T-cell (primary cell): Measurements from ENCODE around the gene ZRANB3. TPM values are rescaled to one million over a fixed set of nuclear protein-coding genes. Genes with fewer than 3 reads are reported as not detected.

Experiments used
- ATAC-seq, 4 experiments: fragments of 200-7000 bp in 3 of 4; fragments of 150-1000 bp in 1 of 4; cut with Tn5 transposase; replicated peaks in 1 of 4; 1 replicate in 3 of 4; 2 replicates in 1 of 4; pipeline ENCODE4 v1.10.0; 2021; ENCODE audit warnings: moderate library complexity in 3 of 4, mild to moderate bottlenecking in 2 of 4, moderate number of reproducible peaks in 1 of 4
- CTCF ChIA-PET, 2 donors: fragments of 300-600 bp; sonication (Branson Sonifier 250); formaldehyde crosslinking; loops; one replicate each; lab custom pipeline; 2022; ENCODE audit warnings: antibody characterized with exemption in 2 of 2; lab: Charles Lee
- POLR2A ChIA-PET, 2 donors: fragments of 300-600 bp; sonication (Branson Sonifier 250); formaldehyde crosslinking; loops; one replicate each; lab custom pipeline; 2022; ENCODE audit warnings: antibody characterized with exemption in 2 of 2; lab: Charles Lee
- DNase-seq, 35 experiments: peaks; one replicate each; pipeline versions ENCODE4 v3.0.0 to v3.0.0-alpha.2; 2013 to 2023
- H3K27ac ChIP-seq: one replicate; pipeline ENCODE4 v1.5.1; 2013; ENCODE audit warnings: low read length
- H3K27me3 ChIP-seq, 2 experiments: replicated peaks in 1 of 2; 1 replicate in 1 of 2; 2 replicates in 1 of 2; pipeline versions ENCODE4 v1.6.1 to v1.7.0; 2013; ENCODE audit warnings: low read length in 1 of 2, mixed read lengths in 1 of 2; ENCODE audit not compliant: control insufficient read depth in 2 of 2, insufficient read depth in 2 of 2; ENCODE audit errors: extremely low read depth in 1 of 2
- H3K36me3 ChIP-seq, 2 donors: 1 replicate in 1 of 2; 2 replicates in 1 of 2; pipeline versions ENCODE4 v1.6.1 to v1.7.0; 2013; ENCODE audit warnings: low read length in 1 of 2; ENCODE audit not compliant: control insufficient read depth in 2 of 2, insufficient read depth in 1 of 2; ENCODE audit errors: extremely low read depth in 1 of 2
- H3K4me1 ChIP-seq, 2 experiments: 1 replicate in 1 of 2; 2 replicates in 1 of 2; pipeline versions ENCODE4 v1.6.1 to v1.7.0; 2013; ENCODE audit warnings: low read length in 2 of 2, mixed read lengths in 1 of 2; ENCODE audit not compliant: insufficient read depth in 2 of 2, control insufficient read depth in 1 of 2; ENCODE audit errors: extremely low read depth in 1 of 2
- H3K4me3 ChIP-seq, 2 donors: 1 replicate in 1 of 2; 2 replicates in 1 of 2; pipeline versions ENCODE4 v1.5.1 to v1.7.0; 2013; ENCODE audit warnings: mild to moderate bottlenecking in 2 of 2, low read length in 1 of 2, moderate library complexity in 1 of 2; ENCODE audit not compliant: control insufficient read depth in 1 of 2; ENCODE audit errors: extremely low read depth in 1 of 2
- H3K9me3 ChIP-seq: 2 replicates; pipeline ENCODE4 v1.7.0; 2013
- H3K27ac Mint-ChIP-seq, 2 donors: one replicate each; pipeline ENCODE4 v1.8.0; 2020 to 2021; ENCODE audit warnings: mild to moderate bottlenecking in 2 of 2, mixed read lengths in 2 of 2
- H3K27me3 Mint-ChIP-seq, 2 donors: one replicate each; pipeline ENCODE4 v1.8.0; 2021 to 2022; ENCODE audit warnings: mixed read lengths in 2 of 2
- H3K36me3 Mint-ChIP-seq: one replicate; pipeline ENCODE4 v1.8.0; 2021; ENCODE audit warnings: mixed read lengths
- H3K4me1 Mint-ChIP-seq, 3 donors: one replicate each; pipeline ENCODE4 v1.8.0; 2020 to 2022; ENCODE audit warnings: mixed read lengths in 3 of 3, mild to moderate bottlenecking in 1 of 3
- H3K4me3 Mint-ChIP-seq, 3 donors: one replicate each; pipeline ENCODE4 v1.8.0; 2020 to 2022; ENCODE audit warnings: mild to moderate bottlenecking in 3 of 3, mixed read lengths in 3 of 3, moderate library complexity in 3 of 3
- H3K9me3 Mint-ChIP-seq, 3 donors: one replicate each; pipeline ENCODE4 v1.8.0; 2020 to 2022; ENCODE audit warnings: mixed read lengths in 3 of 3
- WGBS: methylation state at CpG from one replicate; pipeline ENCODE4 v1.1.5; 2013; ENCODE audit warnings: missing lambda C conversion rate; ENCODE audit not compliant: insufficient coverage; 5-methylcytosine and 5-hydroxymethylcytosine counted together
- total RNA-seq, 35 experiments: library from RNA in 6 of 35; stranded (reverse) in 6 of 35; fragments of 120-200 nt in 1 of 35; gene quantifications; one replicate each; pipeline versions ENCODE4 v1.2.1 to v1.2.4 and lab custom pipeline; 2013 to 2026

Gene ZRANB3
- total RNA-seq, 5 donors from 2014 or later (not counting 1 experiment from before 2014, with no cell fraction given): 3.3 to 8.6 (median 5.3) TPM

DNA sequence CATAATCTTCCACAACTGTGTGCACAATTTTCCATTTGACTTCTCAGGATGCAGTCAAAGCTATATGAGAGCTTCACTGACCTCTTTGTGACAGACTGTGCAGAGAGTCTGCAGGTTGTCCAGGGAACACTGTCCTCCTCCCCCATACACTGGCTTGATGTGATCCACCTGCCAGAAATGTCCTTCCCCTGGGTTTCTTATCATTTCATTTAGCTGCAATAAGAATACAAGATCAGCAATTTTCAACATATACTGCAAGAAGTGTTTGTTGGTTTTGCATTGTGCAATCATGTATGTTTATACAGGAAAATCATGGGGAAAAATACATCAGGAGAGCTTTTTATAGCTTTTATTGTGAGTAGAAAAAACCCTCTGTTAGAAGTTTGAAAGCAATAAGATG is 328.3 kb downstream of the ZRANB3 start:
- Histone ChIP-seq H3K4me1 (no peaks in the 10 kb centered on the region), H3K27ac (no peak overlapping the region), H3K27me3 (no peaks in the 10 kb centered on the region), H3K36me3 (no peaks in the 10 kb centered on the region), H3K9me3 (no peaks in the 10 kb centered on the region), H3K4me3 (no peak overlapping the region)
- Mint-ChIP-seq H3K4me1 (no peaks in the 10 kb centered on the region), H3K4me3 (no peak overlapping the region), H3K27ac (no peak overlapping the region), H3K27me3 (no peaks in the 10 kb centered on the region), H3K9me3 (no peaks in the 10 kb centered on the region), H3K36me3 (peaks cover 26% of the 10 kb centered on the region)
- ATAC-seq (no peak), DNase-seq (no peak)
- CTCF ChIA-PET: interaction anchor here in 1 of 2 donors (0.6 to 0.7 kb wide), 2 partner anchors 16 to 214 kb away, joined by 5 to 17 read pairs; no protein-coding TSS in a partner anchor
- POLR2A ChIA-PET: no interaction called here

DNA sequence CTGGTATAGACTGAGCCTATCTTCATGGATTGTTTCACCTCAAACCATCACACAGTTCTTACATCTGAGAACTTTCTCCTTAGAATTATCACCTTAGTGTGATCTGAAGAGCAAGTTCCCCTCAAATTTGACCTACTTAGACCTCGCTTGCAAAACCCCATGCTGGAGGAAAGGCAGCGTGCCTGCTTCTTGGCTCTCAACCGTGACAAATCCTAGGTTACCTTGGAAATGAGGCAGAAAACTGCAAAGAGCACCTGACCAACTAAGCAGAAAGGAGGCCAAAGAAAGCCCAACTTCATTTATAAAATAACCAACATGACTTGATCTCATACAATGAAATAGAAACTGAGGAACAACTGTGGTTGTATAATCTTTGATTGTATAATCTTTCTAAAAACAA is 332.5 kb downstream of the ZRANB3 start:
- Mint-ChIP-seq H3K4me3 (no peak overlapping the region), H3K4me1 (no peaks in the 10 kb centered on the region), H3K27me3 (no peaks in the 10 kb centered on the region), H3K27ac (no peak overlapping the region), H3K9me3 (peaks cover 0 to 6% (median 2%) of the 10 kb centered on the region in 3 donors), H3K36me3 (peaks cover 17% of the 10 kb centered on the region)
- no peaks in the 10 kb centered on the region for H3K4me1 ChIP-seq
- H3K27me3 ChIP-seq: no peaks in the 10 kb centered on the region
- no peak for ATAC-seq
- ChIA-PET CTCF (no interaction called here), POLR2A (no interaction called here)
- H3K27ac ChIP-seq: no peak overlapping the region
- DNase-seq: no peak
- H3K9me3 ChIP-seq: no peaks in the 10 kb centered on the region
- H3K36me3 ChIP-seq: no peaks in the 10 kb centered on the region
- 90% methylated on average over 3 of the region's 3 CpGs for WGBS
- no peak overlapping the region for H3K4me3 ChIP-seq

DNA sequence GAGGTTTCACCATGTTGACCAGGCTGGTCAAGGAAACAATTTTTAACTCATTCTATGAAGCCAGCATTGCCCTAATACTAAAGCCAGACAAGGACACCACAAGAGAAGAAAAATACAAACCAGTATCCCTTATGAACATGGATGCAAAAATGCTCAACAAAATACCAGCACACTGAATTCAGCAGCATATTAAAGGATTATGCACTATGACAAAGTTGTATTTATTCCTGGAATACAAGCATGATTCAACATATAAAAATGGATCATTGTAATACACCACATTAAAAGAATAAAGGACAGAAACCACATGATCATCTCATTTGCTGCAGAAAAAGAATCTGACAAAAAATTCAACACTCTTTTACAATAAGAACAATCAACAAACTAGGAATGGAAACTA is 340.2 kb downstream of the ZRANB3 start:
- no peak for ATAC-seq
- no peak overlapping the region for H3K27ac Mint-ChIP-seq
- Histone ChIP-seq H3K36me3 (no peaks in the 10 kb centered on the region), H3K27ac (no peak overlapping the region), H3K27me3 (no peaks in the 10 kb centered on the region), H3K4me1 (no peaks in the 10 kb centered on the region), H3K4me3 (no peak overlapping the region), H3K9me3 (no peaks in the 10 kb centered on the region)
- H3K27me3 Mint-ChIP-seq: no peaks in the 10 kb centered on the region
- no peaks in the 10 kb centered on the region for H3K4me1 Mint-ChIP-seq
- peaks cover 18% of the 10 kb centered on the region for H3K36me3 Mint-ChIP-seq
- ChIA-PET POLR2A (no interaction called here), CTCF (no interaction called here)
- DNase-seq: no peak
- H3K4me3 Mint-ChIP-seq: no peak overlapping the region
- H3K9me3 Mint-ChIP-seq: peaks cover 4 to 42% (median 14%) of the 10 kb centered on the region in 3 donors

DNA sequence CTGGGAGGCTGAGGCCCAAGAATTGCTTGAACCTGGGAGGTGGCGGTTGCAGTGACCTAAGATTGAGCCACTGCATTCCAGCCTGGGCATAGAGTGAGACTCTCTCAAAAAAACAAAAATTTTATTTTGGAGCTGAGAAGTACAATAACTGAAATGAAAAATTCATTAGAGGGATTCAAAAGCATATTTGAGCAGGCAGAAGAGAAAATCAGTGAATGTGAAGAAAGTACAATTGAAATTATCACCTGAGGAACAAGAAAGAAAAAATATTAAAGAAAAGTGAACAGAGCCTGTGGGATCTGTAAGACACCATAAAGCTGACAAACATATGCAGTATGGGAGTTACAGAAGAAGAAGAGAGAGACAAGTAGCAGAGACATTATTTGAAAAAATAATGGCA is 341.9 kb downstream of the ZRANB3 start:
- no peak overlapping the region for H3K27ac ChIP-seq
- H3K27me3 ChIP-seq: no peaks in the 10 kb centered on the region
- H3K27me3 Mint-ChIP-seq: no peaks in the 10 kb centered on the region
- no peak overlapping the region for H3K27ac Mint-ChIP-seq
- DNase-seq (no peak), ATAC-seq (no peak)
- H3K9me3 Mint-ChIP-seq: peaks cover 4 to 40% (median 14%) of the 10 kb centered on the region in 3 donors
- H3K4me3 Mint-ChIP-seq: no peak overlapping the region
- no CpG with 5 or more reads among the region's 1 CpG for WGBS
- POLR2A ChIA-PET: no interaction called here
- H3K36me3 Mint-ChIP-seq: peaks cover 22% of the 10 kb centered on the region
- H3K4me1 ChIP-seq: no peaks in the 10 kb centered on the region
- H3K9me3 ChIP-seq: no peaks in the 10 kb centered on the region
- CTCF ChIA-PET: no interaction called here
- H3K4me3 ChIP-seq: no peak overlapping the region
- H3K4me1 Mint-ChIP-seq: no peaks in the 10 kb centered on the region
- H3K36me3 ChIP-seq: no peaks in the 10 kb centered on the region

DNA sequence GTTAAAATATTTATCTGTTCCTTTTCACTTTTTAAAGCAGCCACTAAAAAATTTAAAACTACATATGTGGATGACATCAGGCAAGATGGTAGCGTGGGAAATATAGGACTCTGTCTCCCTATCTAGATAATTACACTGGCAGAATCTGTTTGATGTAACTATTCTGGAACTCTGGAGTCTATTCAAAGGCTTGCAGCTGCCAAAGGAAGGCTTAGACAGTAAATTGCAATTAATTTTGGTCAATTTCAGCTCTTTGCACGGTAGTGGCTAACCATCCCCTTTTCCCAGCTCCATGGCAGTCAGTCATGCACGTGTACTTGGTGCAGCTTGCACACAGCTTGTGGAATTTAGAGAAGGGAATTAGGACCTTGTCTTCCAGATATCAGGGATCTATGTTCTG is 343.7 kb downstream of the ZRANB3 start:
- no peaks in the 10 kb centered on the region for H3K4me1 ChIP-seq
- no peak for ATAC-seq

DNA sequence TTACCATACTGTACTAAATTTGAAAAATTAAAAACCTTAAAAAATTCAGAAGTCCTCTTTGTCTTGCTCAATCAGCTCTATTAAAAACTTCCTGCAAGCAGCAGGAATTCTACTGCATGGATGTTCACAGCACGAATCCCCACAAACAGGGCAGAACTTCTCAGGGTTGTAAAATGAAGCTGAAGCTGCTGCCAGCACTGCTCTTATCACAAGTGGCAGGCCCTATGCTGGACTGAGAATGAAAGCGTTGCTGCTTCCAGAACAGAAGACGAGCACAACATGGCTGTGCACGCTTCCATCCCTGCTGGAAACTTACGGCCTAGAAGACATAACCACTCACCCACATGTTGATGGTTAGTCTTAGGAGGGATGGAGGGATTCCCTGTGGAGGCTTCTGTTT is 345.0 kb downstream of the ZRANB3 start:
- Histone ChIP-seq H3K36me3 (no peaks in the 10 kb centered on the region), H3K27me3 (no peaks in the 10 kb centered on the region), H3K4me1 (no peaks in the 10 kb centered on the region), H3K9me3 (no peaks in the 10 kb centered on the region), H3K27ac (no peak overlapping the region), H3K4me3 (no peak overlapping the region)
- DNase-seq (no peak), ATAC-seq (no peak)
- Mint-ChIP-seq H3K9me3 (peaks cover 4 to 19% (median 8%) of the 10 kb centered on the region in 3 donors), H3K36me3 (peaks cover 18% of the 10 kb centered on the region), H3K27me3 (no peaks in the 10 kb centered on the region), H3K4me1 (no peaks in the 10 kb centered on the region), H3K27ac (no peak overlapping the region), H3K4me3 (no peak overlapping the region)
- WGBS: 100% methylated on average over 2 of the region's 5 CpGs
- ChIA-PET CTCF (no interaction called here), POLR2A (no interaction called here)

More for the DNA sequence above, 343.7 kb downstream of the ZRANB3 start:
- Mint-ChIP-seq H3K27me3 (no peaks in the 10 kb centered on the region), H3K4me1 (no peaks in the 10 kb centered on the region), H3K4me3 (no peak overlapping the region), H3K9me3 (peaks cover 4 to 26% (median 8%) of the 10 kb centered on the region in 3 donors), H3K27ac (no peak overlapping the region), H3K36me3 (peaks cover 18% of the 10 kb centered on the region)
- POLR2A ChIA-PET: no interaction called here
- H3K9me3 ChIP-seq: no peaks in the 10 kb centered on the region
- WGBS: no CpG with 5 or more reads among the region's 3 CpGs
- no peak overlapping the region for H3K4me3 ChIP-seq
- no peaks in the 10 kb centered on the region for H3K36me3 ChIP-seq
- no peaks in the 10 kb centered on the region for H3K27me3 ChIP-seq
- DNase-seq: no peak
- CTCF ChIA-PET: no interaction called here
- H3K27ac ChIP-seq: no peak overlapping the region

DNA sequence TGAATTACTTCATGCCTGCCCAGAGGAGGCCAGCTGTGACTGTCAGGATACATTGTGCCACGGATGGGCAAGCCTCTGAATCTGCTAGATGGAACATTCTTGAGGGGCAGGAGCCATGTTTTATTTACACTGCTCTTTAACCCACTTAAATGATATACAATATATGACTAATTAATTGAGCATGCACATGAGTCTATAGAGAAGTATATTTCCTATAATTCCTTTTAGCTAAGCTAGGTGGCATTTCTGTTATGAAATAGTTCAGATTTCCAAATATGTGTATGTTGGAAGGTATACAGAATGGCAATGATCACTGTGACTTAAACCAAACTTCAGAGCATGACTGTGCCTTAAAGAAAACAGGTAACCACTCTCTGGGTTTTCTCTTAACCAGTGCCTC is 347.2 kb downstream of the ZRANB3 start:
- Histone ChIP-seq H3K4me1 (no peaks in the 10 kb centered on the region), H3K9me3 (no peaks in the 10 kb centered on the region), H3K27ac (no peak overlapping the region), H3K36me3 (no peaks in the 10 kb centered on the region), H3K27me3 (no peaks in the 10 kb centered on the region), H3K4me3 (no peak overlapping the region)
- no peak for ATAC-seq
- H3K4me3 Mint-ChIP-seq: no peak overlapping the region
- H3K4me1 Mint-ChIP-seq: no peaks in the 10 kb centered on the region
- H3K27me3 Mint-ChIP-seq: no peaks in the 10 kb centered on the region
- H3K27ac Mint-ChIP-seq: no peak overlapping the region
- H3K9me3 Mint-ChIP-seq: peaks cover 0 to 4% (median 0%) of the 10 kb centered on the region in 3 donors
- POLR2A ChIA-PET: interaction anchor here (0.6 to 0.7 kb wide), 2 partner anchors 56 to 281 kb away, joined by 3 to 4 read pairs; no protein-coding TSS in a partner anchor
- DNase-seq: no peak
- WGBS: no CpG with 5 or more reads among the region's 1 CpG
- peaks cover 11% of the 10 kb centered on the region for H3K36me3 Mint-ChIP-seq
- CTCF ChIA-PET: no interaction called here
